Measurements from ENCODE around the gene ONECUT2. TPM values are rescaled to one million over a fixed set of nuclear protein-coding genes. Genes with fewer than 3 reads are reported as not detected.
"Not testable (repeated sequence)": the region's sequence is repeated elsewhere in the genome, so short reads cannot be mapped to it uniquely, and the experiment has no call there.

ONECUT2 gene
- total RNA-seq (under 1 TPM in 5 of 9 donors, not detected in 4; 0.02 to 0.08 (median 0.05) TPM), polyA plus RNA-seq (under 1 TPM; under 0.01 to 0.04 TPM)
- long read RNA-seq, donor 1, result 0 reads
- long read RNA-seq, donor 2, result 0 reads
- long read RNA-seq, donor 3, result 0 reads

DNA sequence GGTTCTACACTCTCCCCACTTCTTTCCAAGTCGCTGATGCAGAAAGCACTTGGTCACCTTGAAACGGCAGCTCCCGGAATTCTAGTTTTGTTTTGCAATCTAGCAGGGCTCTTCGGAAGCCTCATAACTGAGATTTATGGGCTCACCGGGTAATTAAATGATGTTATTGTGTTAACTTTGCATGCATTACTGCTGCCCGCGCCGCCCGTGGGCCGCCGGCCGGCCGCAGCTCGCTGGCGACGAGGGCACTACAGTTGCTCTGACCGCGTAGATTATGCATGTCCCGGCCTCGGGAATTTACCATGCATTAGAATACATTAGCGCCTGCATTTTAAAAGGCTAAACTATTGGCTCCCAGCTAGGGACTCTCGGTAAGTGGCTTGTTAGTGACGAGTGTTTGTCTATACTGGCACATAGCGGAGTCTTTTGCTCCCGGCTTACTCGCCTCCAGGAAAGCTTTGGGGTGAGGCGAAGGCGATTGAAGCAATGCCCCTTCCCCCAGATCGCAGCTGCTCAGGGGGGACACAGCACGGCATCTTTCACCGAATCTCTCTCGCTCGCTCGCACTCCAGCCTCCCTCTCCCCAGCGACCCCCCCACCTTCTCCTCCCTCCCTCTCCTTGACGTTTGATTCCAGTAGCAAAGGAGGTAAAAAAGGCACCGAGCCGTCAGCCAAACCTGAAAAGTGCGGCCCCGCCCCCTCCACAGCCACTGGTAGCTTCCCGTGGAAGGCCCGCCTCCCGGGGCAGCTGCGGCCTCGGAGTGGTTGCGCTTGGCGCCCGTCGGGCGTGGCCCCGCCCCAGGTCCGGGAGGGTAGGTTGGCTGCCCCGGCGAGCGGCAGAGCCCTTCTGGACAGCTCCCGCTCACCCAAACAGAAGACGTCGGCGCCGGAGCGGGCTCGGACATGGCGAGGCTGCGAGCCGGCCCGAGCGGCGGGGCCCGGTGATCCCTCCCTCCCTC is at the start of gene ONECUT2:
ONECUT2 (plus strand) TSS at position 839 of the 959 bp plus-strand sequence. CDS start 343 bp downstream, outside the sequence.
- intact Hi-C loops (cut with DNase I), result loop anchor here in 5 of 10 donors (5.0 to 10.0 kb wide), 5 partner anchors 560 to 688 kb away; no protein-coding TSS in a partner anchor
- DNase-seq (peak; percentile 89 to 95 (median 93)), ATAC-seq (peak; percentile 97 to 100 (median 99))
- peaks cover 2 to 63% (median 36%) of the 10 kb centered on the region in 12 donors for H3K4me1 ChIP-seq
- H3K4me3 ChIP-seq, result peak within 1 kb of the TSS; percentile 22 to 67 (median 54)
- TF ChIP-seq POLR2A (IDR thresholded peaks at IDR 0.05), result no peak
- TF ChIP-seq, protein P1, sequence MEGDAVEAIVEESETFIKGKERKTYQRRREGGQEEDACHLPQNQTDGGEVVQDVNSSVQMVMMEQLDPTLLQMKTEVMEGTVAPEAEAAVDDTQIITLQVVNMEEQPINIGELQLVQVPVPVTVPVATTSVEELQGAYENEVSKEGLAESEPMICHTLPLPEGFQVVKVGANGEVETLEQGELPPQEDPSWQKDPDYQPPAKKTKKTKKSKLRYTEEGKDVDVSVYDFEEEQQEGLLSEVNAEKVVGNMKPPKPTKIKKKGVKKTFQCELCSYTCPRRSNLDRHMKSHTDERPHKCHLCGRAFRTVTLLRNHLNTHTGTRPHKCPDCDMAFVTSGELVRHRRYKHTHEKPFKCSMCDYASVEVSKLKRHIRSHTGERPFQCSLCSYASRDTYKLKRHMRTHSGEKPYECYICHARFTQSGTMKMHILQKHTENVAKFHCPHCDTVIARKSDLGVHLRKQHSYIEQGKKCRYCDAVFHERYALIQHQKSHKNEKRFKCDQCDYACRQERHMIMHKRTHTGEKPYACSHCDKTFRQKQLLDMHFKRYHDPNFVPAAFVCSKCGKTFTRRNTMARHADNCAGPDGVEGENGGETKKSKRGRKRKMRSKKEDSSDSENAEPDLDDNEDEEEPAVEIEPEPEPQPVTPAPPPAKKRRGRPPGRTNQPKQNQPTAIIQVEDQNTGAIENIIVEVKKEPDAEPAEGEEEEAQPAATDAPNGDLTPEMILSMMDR (IDR thresholded peaks at IDR 0.05), result no peak
- no peak within 1 kb of the TSS for H3K27ac ChIP-seq
- WGBS, 4 donors, result 1 to 2% (median 1%) methylated on average over 36 to 69 of the region's 69 CpGs
- H3K36me3 ChIP-seq, result no peaks in the 10 kb centered on the region
- H3K9me3 ChIP-seq, result no peaks in the 10 kb centered on the region
- H3K27me3 ChIP-seq, result peaks cover 76 to 96% (median 91%) of the 10 kb centered on the region in 9 donors

DNA sequence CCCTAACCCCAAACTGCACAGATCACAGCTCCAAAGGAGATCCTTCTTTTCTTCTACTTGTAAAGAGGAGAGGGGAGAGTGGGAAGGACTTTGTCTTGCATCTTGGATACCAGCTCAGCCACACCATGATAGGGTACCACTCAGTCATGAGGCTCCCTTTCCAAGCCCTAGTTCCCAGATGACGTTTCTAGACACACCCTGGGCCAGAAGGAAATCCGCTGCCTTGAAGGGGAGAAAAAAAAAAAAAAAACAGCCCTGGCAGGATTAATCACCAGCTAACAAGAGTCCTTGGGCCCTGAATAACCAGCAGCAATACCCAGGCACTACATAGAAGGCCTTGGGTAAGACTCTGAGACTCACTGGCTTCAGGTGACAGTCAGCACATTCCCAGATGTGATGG is 45.9 kb upstream of the ONECUT2 start:
- H3K4me1 ChIP-seq, result no peaks in the 10 kb centered on the region
- ATAC-seq (no peak), DNase-seq (no peak)
- H3K27me3 ChIP-seq, result no peaks in the 10 kb centered on the region
- H3K27ac ChIP-seq, result no peak overlapping the region
- TF ChIP-seq, protein P1 (IDR thresholded peaks at IDR 0.05), result no peak
- no peak for TF ChIP-seq POLR2A (IDR thresholded peaks at IDR 0.05)
- intact Hi-C loops (cut with DNase I), result loop anchor here in 2 of 10 donors (5.0 kb wide), 2 partner anchors 82 to 227 kb away; no protein-coding TSS in a partner anchor
- 44 to 58% (median 53%) methylated on average over 2 of the region's 2 CpGs for WGBS, 4 donors
- H3K9me3 ChIP-seq, result peaks cover 0 to 4% (median 0%) of the 10 kb centered on the region in 12 donors
- no peak overlapping the region for H3K4me3 ChIP-seq
- H3K36me3 ChIP-seq, result no peaks in the 10 kb centered on the region

DNA sequence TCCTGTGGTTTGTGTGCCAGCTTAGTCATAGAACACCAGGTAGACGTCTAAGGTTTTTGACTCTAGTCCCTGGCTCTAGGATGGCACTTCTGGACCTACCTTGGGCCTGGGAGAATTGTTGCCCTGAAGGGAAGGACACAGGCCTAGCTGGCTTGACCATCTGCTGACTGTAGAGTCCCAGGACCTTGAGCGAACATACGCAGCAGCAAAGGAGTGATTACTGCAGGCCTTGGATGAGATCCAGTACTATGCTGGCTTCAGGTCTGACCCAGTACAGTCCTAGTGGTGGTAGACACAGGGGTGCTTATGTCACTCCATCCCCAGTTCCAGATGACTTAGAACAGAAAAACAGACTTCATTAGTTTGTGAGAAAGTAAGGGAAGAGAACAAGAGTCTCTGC is 45.1 kb upstream of the ONECUT2 start:
- Histone ChIP-seq H3K4me1 (no peaks in the 10 kb centered on the region), H3K4me3 (no peak overlapping the region), H3K27me3 (no peaks in the 10 kb centered on the region), H3K27ac (no peak overlapping the region), H3K9me3 (peaks cover 0 to 12% (median 0%) of the 10 kb centered on the region in 12 donors), H3K36me3 (no peaks in the 10 kb centered on the region)
- intact Hi-C loops (cut with DNase I), result no loop called here
- DNase-seq (no peak), ATAC-seq (no peak)
- WGBS, 4 donors, result 31 to 68% (median 39%) methylated on average over 3 of the region's 3 CpGs
- TF ChIP-seq, protein P1 (IDR thresholded peaks at IDR 0.05), result no peak
- TF ChIP-seq POLR2A (IDR thresholded peaks at IDR 0.05), result no peak

DNA sequence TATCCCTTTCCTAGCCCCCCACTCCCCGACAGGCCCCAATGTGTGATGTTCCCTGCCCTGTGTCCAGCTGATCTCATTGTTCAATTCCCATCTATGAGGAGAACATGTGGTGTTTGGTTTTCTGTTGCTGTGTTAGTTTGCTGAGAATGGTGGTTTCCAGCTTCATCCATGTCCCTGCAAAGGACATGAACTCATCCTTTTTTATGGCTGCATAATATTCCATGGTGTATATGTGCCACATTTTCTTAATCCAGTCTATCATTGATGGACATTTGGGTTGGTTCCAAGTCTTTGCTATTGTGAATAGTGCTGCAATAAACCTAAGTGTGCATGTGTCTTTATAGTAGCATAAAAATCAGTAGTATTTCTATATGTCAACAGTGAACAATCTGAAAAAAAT is 40.4 kb upstream of the ONECUT2 start:
- DNase-seq; H3K4me3 ChIP-seq; ATAC-seq; H3K27me3 ChIP-seq; H3K4me1 ChIP-seq; H3K36me3 ChIP-seq; intact Hi-C loops (cut with DNase I); H3K27ac ChIP-seq: not testable (repeated sequence)
- WGBS, 4 donors, result 88 to 100% (median 97%) methylated on average over 1 of the region's 1 CpG
- peaks cover 0 to 28% (median 0%) of the 10 kb centered on the region in 12 donors for H3K9me3 ChIP-seq

DNA sequence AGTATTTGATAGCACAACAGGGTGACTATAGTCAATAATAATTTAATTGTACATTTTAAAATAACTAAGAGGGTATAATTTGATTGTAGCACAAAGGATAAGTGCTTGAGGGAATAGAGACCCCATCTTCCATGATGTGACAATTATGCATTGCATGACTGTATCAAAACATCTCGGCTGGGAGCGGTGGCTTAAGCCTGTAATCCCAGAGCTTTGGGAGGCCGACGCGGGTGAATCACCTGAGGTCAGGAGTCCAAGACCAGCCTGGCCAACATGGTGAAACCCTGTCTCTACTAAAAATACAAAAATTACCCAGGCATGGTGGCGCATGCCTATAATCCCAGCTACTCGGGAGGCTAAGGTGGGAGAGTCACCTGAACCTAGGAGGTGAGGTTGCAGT is 38.3 kb upstream of the ONECUT2 start:
- H3K4me3 ChIP-seq; ATAC-seq; H3K27me3 ChIP-seq; H3K36me3 ChIP-seq; DNase-seq; intact Hi-C loops (cut with DNase I); H3K4me1 ChIP-seq; H3K27ac ChIP-seq: not testable (repeated sequence)
- peaks cover 0 to 28% (median 0%) of the 10 kb centered on the region in 12 donors for H3K9me3 ChIP-seq
- WGBS, 4 donors, result 91 to 94% (median 92%) methylated on average over 7 of the region's 7 CpGs

Data from heart left ventricle (tissue), 16 donors.